ENCODE results near the gene SPON2. TPM values are rescaled to one million over a fixed set of nuclear protein-coding genes. Genes with fewer than 3 reads are reported as not detected.

Gene SPON2
- total RNA-seq, 1 experiment from 2014 or later: 0.54 TPM

GRCh38 chr4:1210241-1210841, 38.0 kb upstream of the SPON2 start:
- ChIA-PET CTCF (interaction anchor here (0.6 kb wide), 1 partner anchor 37 kb away, joined by 3 read pairs; no protein-coding TSS in a partner anchor), POLR2A (interaction anchor here (0.6 to 0.7 kb wide), 2 partner anchors 136 to 145 kb away, joined by 3 read pairs; no protein-coding TSS in a partner anchor)
- no peaks in the 10 kb centered on the region for H3K27me3 Mint-ChIP-seq (ENCODE audit: insufficient read depth, unreplicated experiment)
- H3K9me3 Mint-ChIP-seq (ENCODE audit: unreplicated experiment): no peaks in the 10 kb centered on the region
- peaks cover 31% of the 10 kb centered on the region for H3K36me3 Mint-ChIP-seq (ENCODE audit: insufficient read depth, unreplicated experiment)
- no TSS peak for BruUV-seq (replicated peaks)
- no peak for TF ChIP-seq CTCF (IDR thresholded peaks at IDR 0.05; ENCODE audit: unreplicated experiment)
- no peaks in the 10 kb centered on the region for H3K4me1 Mint-ChIP-seq (ENCODE audit: insufficient read depth, unreplicated experiment)
- H3K27ac Mint-ChIP-seq (ENCODE audit: low read depth, unreplicated experiment): no peak overlapping the region
- no peak for DNase-seq (ENCODE audit: unreplicated experiment)
- intact Hi-C loops (cut with micrococcal nuclease): no loop called here
- H3K4me3 Mint-ChIP-seq (ENCODE audit: unreplicated experiment): no peak overlapping the region

DNA sequence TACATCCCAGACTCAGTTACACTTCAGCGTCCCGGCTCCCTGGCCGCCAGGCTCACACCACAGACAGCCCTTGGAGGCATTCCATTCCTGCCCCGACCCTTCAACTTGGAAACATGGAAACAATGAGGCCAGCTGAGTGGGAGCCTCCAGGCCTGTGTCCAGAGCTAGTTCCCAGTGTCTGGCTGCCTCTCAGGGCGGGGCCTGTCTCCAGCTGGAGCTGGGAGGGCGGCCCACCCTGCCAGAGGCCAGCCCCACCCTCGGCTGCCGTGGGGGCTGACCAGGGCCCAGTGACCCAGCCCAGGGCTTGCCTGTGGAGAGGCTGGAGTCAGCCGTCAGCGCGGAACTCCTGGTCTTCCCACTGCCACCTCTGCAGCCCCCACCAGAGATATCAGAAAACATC, 37.4 kb upstream of the SPON2 start:
- H3K27ac Mint-ChIP-seq (ENCODE audit: low read depth, unreplicated experiment): no peak overlapping the region
- no peak overlapping the region for H3K4me3 Mint-ChIP-seq (ENCODE audit: unreplicated experiment)
- H3K4me1 Mint-ChIP-seq (ENCODE audit: insufficient read depth, unreplicated experiment): no peaks in the 10 kb centered on the region
- intact Hi-C loops (cut with micrococcal nuclease): no loop called here
- H3K9me3 Mint-ChIP-seq (ENCODE audit: unreplicated experiment): no peaks in the 10 kb centered on the region
- no peak for DNase-seq (ENCODE audit: unreplicated experiment)
- POLR2A ChIA-PET: interaction anchor here (0.7 kb wide), 1 partner anchor 146 kb away, joined by 3 read pairs; no protein-coding TSS in a partner anchor
- no peak for TF ChIP-seq CTCF (IDR thresholded peaks at IDR 0.05; ENCODE audit: unreplicated experiment)
- peaks cover 31% of the 10 kb centered on the region for H3K36me3 Mint-ChIP-seq (ENCODE audit: insufficient read depth, unreplicated experiment)
- H3K27me3 Mint-ChIP-seq (ENCODE audit: insufficient read depth, unreplicated experiment): no peaks in the 10 kb centered on the region
- CTCF ChIA-PET: interaction anchor here (0.6 kb wide), 1 partner anchor 37 kb away, joined by 3 read pairs; no protein-coding TSS in a partner anchor
- no TSS peak for BruUV-seq (replicated peaks)

GRCh38 chr4:1208970-1209704, 36.8 kb upstream of the SPON2 start:
- H3K27me3 Mint-ChIP-seq (ENCODE audit: insufficient read depth, unreplicated experiment): no peaks in the 10 kb centered on the region
- H3K27ac Mint-ChIP-seq (ENCODE audit: low read depth, unreplicated experiment): no peak overlapping the region

More at GRCh38 chr4:1208970-1209704, 36.8 kb upstream of the SPON2 start:
- H3K36me3 Mint-ChIP-seq (ENCODE audit: insufficient read depth, unreplicated experiment): peaks cover 26% of the 10 kb centered on the region
- ChIA-PET POLR2A (interaction anchor here (1.0 kb wide), 1 partner anchor 17 kb away, joined by 5 read pairs; no protein-coding TSS in a partner anchor), CTCF (interaction anchor here (0.7 to 0.9 kb wide), 2 partner anchors 59 to 213 kb away, joined by 3 to 5 read pairs; no protein-coding TSS in a partner anchor)
- intact Hi-C loops (cut with micrococcal nuclease): no loop called here
- BruUV-seq (replicated peaks): no TSS peak
- DNase-seq (ENCODE audit: unreplicated experiment): no peak
- no peak for TF ChIP-seq CTCF (IDR thresholded peaks at IDR 0.05; ENCODE audit: unreplicated experiment)
- no peak overlapping the region for H3K4me3 Mint-ChIP-seq (ENCODE audit: unreplicated experiment)
- H3K4me1 Mint-ChIP-seq (ENCODE audit: insufficient read depth, unreplicated experiment): no peaks in the 10 kb centered on the region
- no peaks in the 10 kb centered on the region for H3K9me3 Mint-ChIP-seq (ENCODE audit: unreplicated experiment)

All from MCF 10A (cell line).